ENCODE results near the gene CPNE6. TPM values are rescaled to one million over a fixed set of nuclear protein-coding genes. Genes with fewer than 3 reads are reported as not detected.

Gene CPNE6
- total and polyA plus RNA-seq, 2 donors (not counting 1 experiment from before 2014, with no cell fraction given), result not detected

DNA sequence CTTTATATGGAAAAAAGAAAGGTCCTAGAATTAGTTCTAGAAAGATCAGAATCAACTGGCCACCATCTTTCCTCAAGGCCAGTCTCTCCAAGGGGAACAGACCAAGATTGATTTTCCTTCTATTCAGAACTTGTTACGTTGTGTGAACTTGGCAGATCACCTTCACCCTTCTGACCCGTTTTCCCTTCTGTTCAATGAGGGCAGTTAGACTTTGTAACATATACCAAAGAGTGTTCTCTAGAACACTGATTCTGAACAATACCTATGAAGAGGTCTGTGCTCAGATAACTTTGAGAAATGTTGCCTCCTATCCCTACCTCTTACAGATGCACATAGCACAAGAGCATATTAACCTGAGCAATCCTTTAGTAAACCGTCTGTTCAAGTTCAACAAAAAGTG, 12.1 kb downstream of the CPNE6 start:
- Histone ChIP-seq H3K9ac (ENCODE audit: low read length) (no peak overlapping the region), H3K4me2 (replicated peaks; ENCODE audit: low read depth, low read length, poor library complexity, severe bottlenecking) (no peak overlapping the region), H3K27me3 (replicated peaks in 1 of 4; ENCODE audit: control extremely low read depth in 1 of 4, control insufficient read depth in 3 of 4, insufficient read depth in 4 of 4, low read length in 3 of 4) (no peaks in the 10 kb centered on the region), H3K36me3 (replicated peaks in 1 of 2; ENCODE audit: control extremely low read depth in 1 of 2, control insufficient read depth in 1 of 2, extremely low read depth in 1 of 2, insufficient read depth in 2 of 2, low read length in 1 of 2) (no peaks in the 10 kb centered on the region), H3K79me2 (ENCODE audit: control insufficient read depth, insufficient read depth, low read length) (peaks cover 2% of the 10 kb centered on the region), H3K4me1 (ENCODE audit: control insufficient read depth in 2 of 2, insufficient read depth in 2 of 2, low read length in 2 of 2) (peaks cover 18 to 21% of the 10 kb centered on the region in 2 donors), H2AFZ (ENCODE audit: insufficient read depth, low read depth, low read length, poor library complexity, severe bottlenecking) (no peak overlapping the region), H3K27ac (ENCODE audit: low read length in 2 of 2) (no peak overlapping the region), H4K20me1 (ENCODE audit: control insufficient read depth, insufficient read depth, low read length, poor library complexity, severe bottlenecking) (no peaks in the 10 kb centered on the region), H3K9me3 (ENCODE audit: control extremely low read depth in 1 of 3, control insufficient read depth in 2 of 3, insufficient read depth in 1 of 3, low read length in 2 of 3) (no peaks in the 10 kb centered on the region), H3K4me3 (ENCODE audit: control extremely low read depth in 1 of 5, extremely low read depth in 1 of 5, insufficient read depth in 1 of 5, low read depth in 2 of 5, low read length in 4 of 5) (no peak overlapping the region)
- 100% methylated on average over 1 of the region's 3 CpGs for WGBS (ENCODE audit: insufficient coverage)
- Mint-ChIP-seq H3K27ac (peak overlapping the region; percentile 43), H3K9me3 (ENCODE audit: insufficient read depth) (no peaks in the 10 kb centered on the region), H3K4me3 (no peak overlapping the region), H3K27me3 (no peaks in the 10 kb centered on the region), H3K4me1 (peaks cover 23% of the 10 kb centered on the region)
- TF ChIP-seq, protein P1, sequence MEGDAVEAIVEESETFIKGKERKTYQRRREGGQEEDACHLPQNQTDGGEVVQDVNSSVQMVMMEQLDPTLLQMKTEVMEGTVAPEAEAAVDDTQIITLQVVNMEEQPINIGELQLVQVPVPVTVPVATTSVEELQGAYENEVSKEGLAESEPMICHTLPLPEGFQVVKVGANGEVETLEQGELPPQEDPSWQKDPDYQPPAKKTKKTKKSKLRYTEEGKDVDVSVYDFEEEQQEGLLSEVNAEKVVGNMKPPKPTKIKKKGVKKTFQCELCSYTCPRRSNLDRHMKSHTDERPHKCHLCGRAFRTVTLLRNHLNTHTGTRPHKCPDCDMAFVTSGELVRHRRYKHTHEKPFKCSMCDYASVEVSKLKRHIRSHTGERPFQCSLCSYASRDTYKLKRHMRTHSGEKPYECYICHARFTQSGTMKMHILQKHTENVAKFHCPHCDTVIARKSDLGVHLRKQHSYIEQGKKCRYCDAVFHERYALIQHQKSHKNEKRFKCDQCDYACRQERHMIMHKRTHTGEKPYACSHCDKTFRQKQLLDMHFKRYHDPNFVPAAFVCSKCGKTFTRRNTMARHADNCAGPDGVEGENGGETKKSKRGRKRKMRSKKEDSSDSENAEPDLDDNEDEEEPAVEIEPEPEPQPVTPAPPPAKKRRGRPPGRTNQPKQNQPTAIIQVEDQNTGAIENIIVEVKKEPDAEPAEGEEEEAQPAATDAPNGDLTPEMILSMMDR (IDR thresholded peaks at IDR 0.05), result no peak
- no peak for TF ChIP-seq EZH2 (IDR thresholded peaks at IDR 0.05; ENCODE audit: borderline replicate concordance, insufficient read depth, low read depth, low read length, poor library complexity, severe bottlenecking)
- ATAC-seq (ENCODE audit: low read depth) (no peak), DNase-seq (no peak)
- intact Hi-C loops (cut with micrococcal nuclease), result no loop called here
- CTCF ChIA-PET, result interaction anchor here (3.3 to 8.0 kb wide), 3 partner anchors 10 to 25 kb away, joined by 17 to 96 read pairs (median 75); partner anchors contain the start of gene PCK2
- POLR2A ChIA-PET, result interaction anchor here (0.6 to 1.0 kb wide), 2 partner anchors 12 to 32 kb away, joined by 3 read pairs; partner anchors contain the start of gene CARMIL3

DNA sequence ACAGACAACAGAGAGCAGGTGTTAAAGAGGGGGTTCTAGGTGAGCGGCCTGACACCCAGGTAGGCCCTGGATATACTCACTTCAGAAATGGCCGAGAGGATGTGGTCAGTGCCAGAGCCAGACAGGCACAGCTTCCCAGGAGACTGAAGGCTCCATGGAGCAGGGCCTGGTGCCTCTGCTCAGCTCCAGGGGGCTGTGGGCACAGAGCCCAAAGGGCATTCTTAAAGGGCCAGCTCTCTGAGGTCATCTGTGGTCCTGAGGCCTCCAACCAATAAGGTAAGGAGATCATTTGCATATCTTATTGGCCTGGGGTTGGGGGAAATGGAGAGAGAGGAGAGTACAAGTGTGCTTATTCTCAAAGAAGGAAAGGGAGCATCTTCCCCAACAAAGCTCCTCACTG, 13.1 kb downstream of the CPNE6 start:
- ChIA-PET CTCF (interaction anchor here (1.2 to 8.0 kb wide), 3 partner anchors 24 to 29 kb away, joined by 3 to 75 read pairs (median 17); no protein-coding TSS in a partner anchor), POLR2A (no interaction called here)
- no peaks in the 10 kb centered on the region for H4K20me1 ChIP-seq (ENCODE audit: control insufficient read depth, insufficient read depth, low read length, poor library complexity, severe bottlenecking)
- H3K4me3 Mint-ChIP-seq, result no peak overlapping the region
- H3K27me3 ChIP-seq (replicated peaks in 1 of 4; ENCODE audit: control extremely low read depth in 1 of 4, control insufficient read depth in 3 of 4, insufficient read depth in 4 of 4, low read length in 3 of 4), result no peaks in the 10 kb centered on the region
- no peak for TF ChIP-seq EZH2 (IDR thresholded peaks at IDR 0.05; ENCODE audit: borderline replicate concordance, insufficient read depth, low read depth, low read length, poor library complexity, severe bottlenecking)
- TF ChIP-seq, protein P1 (IDR thresholded peaks at IDR 0.05), result no peak
- H3K4me1 Mint-ChIP-seq, result peaks cover 21% of the 10 kb centered on the region
- no peaks in the 10 kb centered on the region for H3K9me3 Mint-ChIP-seq (ENCODE audit: insufficient read depth)
- 100% methylated on average over 2 of the region's 2 CpGs for WGBS (ENCODE audit: insufficient coverage)
- ATAC-seq (ENCODE audit: low read depth) (no peak), DNase-seq (no peak)
- no peak overlapping the region for H3K27ac ChIP-seq (ENCODE audit: low read length in 2 of 2)
- H3K36me3 ChIP-seq (replicated peaks in 1 of 2; ENCODE audit: control extremely low read depth in 1 of 2, control insufficient read depth in 1 of 2, extremely low read depth in 1 of 2, insufficient read depth in 2 of 2, low read length in 1 of 2), result no peaks in the 10 kb centered on the region
- no peak overlapping the region for H3K4me3 ChIP-seq (ENCODE audit: control extremely low read depth in 1 of 5, extremely low read depth in 1 of 5, insufficient read depth in 1 of 5, low read depth in 2 of 5, low read length in 4 of 5)
- H3K9me3 ChIP-seq (ENCODE audit: control extremely low read depth in 1 of 3, control insufficient read depth in 2 of 3, insufficient read depth in 1 of 3, low read length in 2 of 3), result no peaks in the 10 kb centered on the region
- peaks cover 18 to 21% of the 10 kb centered on the region in 2 donors for H3K4me1 ChIP-seq (ENCODE audit: control insufficient read depth in 2 of 2, insufficient read depth in 2 of 2, low read length in 2 of 2)
- H3K9ac ChIP-seq (ENCODE audit: low read length), result no peak overlapping the region
- H3K27ac Mint-ChIP-seq, result no peak overlapping the region
- H2AFZ ChIP-seq (ENCODE audit: insufficient read depth, low read depth, low read length, poor library complexity, severe bottlenecking), result no peak overlapping the region
- H3K79me2 ChIP-seq (ENCODE audit: control insufficient read depth, insufficient read depth, low read length), result peaks cover 4% of the 10 kb centered on the region
- no peak overlapping the region for H3K4me2 ChIP-seq (replicated peaks; ENCODE audit: low read depth, low read length, poor library complexity, severe bottlenecking)
- H3K27me3 Mint-ChIP-seq, result no peaks in the 10 kb centered on the region
- intact Hi-C loops (cut with micrococcal nuclease), result no loop called here

Measured in B cell (primary cell).